DMS79 (cell line): ENCODE measurements around the gene GPR135.

Experiments used
- DNase-seq: peaks from one replicate; lab custom pipeline; 2025; lab: John Stamatoyannopoulos, UW

Gene GPR135

DNA sequence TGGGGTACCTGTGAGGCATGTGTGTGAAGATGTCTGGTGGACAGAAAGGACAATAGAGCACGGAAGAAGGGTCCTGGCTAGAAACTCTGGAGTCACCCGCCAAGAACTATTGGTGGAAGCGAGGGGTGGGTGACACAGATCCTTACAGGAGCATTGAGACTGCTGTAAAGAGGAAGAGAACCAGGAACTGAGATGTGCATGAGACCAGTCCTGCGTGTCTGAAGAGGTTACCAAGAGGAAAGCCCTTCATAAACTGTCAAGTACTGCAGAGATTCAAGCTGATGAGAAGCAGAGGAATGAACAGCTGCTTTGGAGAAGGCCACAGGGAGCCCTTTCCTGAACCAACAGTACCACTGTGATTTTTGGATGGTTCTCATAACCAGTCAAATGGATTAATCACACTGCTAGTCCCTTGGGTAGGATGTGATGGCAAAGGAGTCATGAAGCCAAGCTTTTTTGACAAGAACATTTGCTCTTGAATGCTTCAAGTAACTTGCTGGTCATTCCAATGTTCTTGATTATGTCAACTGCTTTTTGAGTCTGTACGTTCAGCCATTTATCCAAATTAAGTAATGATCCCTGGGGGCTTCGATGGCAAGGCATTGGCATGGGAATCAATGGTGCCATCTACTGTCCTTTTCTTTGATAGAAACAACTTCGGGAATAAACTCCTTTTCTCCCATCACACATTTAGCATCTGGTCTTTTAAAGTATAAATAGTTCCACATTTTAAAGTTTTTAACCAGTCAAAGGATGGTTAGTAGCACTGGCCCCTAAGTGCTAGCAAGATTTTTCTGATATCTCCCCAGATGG lies 42.9 kb downstream of the GPR135 start:
- DNase-seq, result peak; percentile 64

DNA sequence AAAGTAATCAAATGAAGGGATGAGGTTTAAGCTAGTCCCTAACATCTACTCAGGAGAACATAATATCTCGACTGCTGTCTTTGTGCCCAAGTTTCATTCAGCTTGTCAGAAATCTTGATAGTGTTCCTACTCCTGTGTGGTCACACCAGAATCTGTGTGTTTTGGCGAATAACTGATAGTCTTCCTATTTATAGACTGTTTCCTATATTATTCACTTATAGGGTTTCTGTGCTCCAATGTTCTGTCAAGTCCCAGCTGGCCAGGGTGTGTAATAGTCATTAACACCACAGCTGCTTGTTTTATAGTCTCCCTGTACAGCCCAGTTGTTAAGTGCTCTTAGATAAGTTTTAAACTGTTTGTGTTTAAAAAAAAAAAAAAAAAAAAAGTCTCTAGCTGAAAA lies 45.9 kb downstream of the GPR135 start:
- no peak for DNase-seq

DNA sequence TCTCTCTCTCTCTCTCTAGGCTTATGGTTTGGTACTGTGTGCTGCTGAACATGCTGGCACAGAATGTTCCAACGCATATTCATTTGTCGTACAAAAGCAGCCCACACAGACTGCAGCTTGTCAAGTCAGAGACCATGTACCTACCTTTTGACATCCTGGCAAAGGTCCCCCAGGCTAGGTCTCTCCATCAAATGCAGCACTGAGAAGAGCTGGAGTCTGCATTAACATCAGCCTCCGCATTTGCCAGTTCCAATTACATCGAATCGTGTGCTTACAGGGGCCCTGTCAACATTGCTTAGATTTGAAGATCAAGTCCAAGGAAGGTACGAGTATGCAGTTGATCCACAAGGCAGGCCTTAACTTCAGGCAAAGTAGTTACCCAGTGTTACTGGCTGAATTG lies 47.9 kb downstream of the GPR135 start:
- no peak for DNase-seq

DNA sequence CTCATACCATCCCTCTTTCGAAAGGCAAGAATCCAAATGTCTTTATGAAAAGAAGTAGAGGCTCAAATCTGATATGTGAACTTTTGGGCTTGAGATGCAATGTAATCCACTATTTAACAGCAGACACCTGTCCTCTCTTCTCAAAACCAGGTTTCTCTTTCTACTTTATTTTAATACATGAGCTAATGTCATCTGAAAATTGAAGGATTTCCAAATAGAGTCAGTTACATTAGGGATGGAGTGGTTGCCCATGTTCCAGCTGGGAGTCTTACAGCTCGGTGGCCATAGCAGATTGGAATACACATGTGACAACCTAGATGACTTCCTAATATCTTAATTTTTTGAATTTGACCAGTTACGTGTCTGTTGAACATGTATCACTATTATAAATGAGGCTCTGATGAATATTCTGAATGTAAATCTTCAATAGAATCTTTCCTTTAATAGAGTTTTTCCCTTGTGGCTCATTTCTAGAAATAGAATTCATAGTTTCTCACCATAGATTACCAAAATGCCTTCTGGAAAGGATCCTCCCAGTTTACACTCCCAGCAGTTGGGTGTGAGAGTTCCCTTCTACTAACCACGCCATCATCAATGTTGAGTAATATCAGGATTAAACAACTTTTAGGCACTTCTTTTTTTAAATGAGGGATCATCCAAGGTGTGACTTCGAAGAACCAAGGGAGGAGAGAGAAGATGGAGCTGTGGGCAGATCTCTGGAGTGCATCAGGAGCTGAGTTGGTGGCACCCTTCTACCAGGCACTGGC lies 49.2 kb downstream of the GPR135 start:
- DNase-seq, result no peak
